CD1c-positive myeloid dendritic cell (primary cell): ENCODE data around the gene ADCY5.
A peak's percentile ranks its signal among the peaks of the same experiment; 100 is the strongest.

ENCODE experiments used
- DNase-seq: peaks from one replicate; pipeline ENCODE4 v3.0.0-alpha.2; 2016; ENCODE audit errors: extremely low spot score

ADCY5 gene

DNA sequence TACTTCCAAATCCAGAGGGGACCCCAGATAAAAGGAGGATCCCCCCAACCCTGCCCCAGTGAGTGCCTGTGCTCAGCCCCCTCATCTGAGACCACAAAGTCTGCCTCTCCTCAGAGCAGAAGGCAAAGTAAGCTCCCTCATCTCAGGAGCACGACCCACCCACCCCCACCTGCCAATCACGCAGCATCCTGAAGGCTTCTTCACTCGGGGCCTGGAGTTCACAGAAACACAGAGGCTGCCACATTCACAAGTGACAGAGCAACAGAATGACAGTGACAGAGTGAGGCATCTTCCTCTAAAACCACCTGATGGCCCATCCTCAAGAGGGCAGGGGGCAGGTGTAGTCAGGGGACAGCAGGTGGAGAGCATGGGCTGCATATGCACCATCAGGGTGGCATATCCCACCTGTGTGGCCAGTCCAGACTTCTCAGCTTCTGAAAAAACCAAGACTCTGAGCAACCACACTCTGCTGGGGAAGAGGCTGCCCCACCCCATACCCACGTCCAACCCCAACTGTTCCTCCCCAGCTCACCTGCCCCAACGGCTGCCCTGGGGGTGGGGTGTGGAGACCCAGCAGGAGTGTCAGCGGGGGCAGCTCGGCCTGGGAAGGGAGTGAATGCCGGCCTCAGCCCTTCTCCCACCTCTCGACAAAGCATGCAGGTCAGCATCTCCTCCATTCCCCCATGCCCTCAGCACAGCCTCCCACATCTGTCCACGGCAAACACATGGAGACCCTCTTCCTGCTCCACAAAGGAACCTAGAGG, 19.3 kb downstream of the ADCY5 start:
- no peak for DNase-seq

DNA sequence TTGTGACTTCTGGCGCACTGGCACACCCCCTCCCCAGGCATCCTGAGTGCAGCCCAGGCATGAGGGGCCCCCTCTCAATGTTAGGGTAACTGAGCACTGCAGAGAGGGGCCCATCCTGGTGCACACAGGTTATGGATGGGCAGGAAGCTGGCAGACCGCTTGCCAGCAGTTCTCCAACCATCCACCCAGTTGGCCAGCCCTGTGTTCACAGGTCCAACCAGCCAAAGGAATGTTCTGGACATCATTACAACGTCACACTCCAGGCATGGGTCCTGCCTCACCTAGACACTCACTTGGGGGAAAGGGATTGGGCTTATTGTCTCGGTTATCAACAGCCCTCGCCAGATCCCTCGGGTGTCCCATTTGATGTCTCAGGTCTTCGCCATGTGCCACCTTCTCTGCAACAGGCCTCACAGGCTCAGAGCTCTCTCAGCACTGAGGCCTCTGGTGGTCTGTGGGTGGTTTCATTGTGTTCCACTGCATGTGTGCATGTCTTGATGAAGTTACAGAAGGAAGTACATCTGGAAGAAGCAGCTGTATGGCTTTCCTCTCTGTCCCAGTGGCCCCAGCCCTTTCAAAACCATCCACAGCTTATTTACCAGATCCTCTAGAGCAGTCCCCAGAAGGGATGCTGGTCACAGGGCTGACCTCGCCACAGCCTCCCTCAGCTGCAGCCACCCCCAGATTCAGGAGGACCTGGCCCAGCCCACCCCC, 23.7 kb downstream of the ADCY5 start:
- DNase-seq = no peak

DNA sequence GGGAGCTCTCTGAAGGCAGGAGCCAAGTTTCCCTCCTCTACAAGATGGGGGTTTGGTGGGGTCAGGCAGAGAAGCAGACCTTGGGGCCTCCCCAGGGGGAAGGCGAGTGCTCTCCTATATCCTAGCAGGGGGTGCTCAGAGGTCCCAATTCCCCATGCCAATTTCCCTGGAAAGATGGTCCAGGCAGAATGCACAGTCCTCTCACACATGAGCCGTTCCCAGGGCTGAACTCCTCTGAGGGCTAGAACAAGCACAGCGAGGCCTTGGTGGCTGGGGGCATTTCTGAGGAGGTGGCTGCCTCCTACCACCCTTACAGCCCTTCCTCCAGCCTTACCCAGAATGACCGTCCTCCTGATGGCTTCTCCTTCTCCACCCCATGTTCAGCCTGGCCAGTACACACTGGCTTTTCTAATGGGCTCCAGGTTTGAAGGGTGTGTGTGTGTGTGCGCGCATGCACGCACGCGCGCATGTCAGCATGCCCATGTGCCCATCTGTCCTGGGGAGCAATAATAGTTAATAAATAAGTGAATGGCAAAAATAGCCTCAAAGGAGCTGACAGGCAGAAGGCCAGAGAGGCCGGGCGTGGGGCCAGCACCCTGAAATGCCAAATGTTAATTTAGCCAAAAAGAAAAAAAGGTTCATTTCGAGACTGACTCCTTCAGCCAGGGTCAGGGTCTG, 24.4 kb downstream of the ADCY5 start:
- DNase-seq = no peak

DNA sequence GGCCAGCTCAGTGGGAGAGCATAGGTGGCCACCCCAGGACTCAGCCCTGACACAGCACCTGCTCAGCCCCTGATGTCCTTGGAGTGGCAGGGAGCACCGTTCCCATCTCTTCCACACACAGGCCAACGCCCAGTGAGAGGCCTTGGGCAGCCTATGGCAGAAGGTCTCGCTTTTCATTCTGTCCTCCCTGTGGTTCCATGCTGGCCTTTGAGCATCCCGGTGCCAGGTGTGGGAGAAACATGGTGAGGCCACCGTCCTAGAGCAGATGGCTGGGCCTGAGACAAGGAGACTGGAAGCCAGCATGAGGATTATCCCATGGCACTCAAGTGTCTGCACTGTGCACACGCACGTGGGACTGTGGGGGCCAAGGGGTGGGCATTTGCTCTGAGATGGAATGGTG, 25.1 kb downstream of the ADCY5 start:
- DNase-seq = no peak

DNA sequence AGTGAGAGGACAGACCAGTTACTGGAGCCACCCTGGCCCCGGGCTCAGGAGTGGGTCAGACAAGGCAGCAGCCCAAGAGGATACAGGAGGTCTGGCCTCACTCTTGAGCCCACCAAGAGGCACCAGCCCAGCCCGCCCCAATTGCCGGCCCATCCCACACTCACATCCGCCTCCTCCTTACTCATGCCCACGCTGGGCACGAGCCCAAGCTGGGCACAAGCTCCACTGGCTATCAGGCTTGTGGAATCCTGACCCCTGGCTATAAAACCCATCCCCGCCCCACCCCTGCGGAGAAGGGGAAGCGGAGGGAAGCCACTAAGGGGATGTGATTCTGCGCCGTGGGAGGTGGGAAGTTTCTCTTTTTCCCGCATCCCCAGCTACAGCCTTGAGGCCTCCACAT, 25.9 kb downstream of the ADCY5 start:
- DNase-seq = peak; percentile 19

DNA sequence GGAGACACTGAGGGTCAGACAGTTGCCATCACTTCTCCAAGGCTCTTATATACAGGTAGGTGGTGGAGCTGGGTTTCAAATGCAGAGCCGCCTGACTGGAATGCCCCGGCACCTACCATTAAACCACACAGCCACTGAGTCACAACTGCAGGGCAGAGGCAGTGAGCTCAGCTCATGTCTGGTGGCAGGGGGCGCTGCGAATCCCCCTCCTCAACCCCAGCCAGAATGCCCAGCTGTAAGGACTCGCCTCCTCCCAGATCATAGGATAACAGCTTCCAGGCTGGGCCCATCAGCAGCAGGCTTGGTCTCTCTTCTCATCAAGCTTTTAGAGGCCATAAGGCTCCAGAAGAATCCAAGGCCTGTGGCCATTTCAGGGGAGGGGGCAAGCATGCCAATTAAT, 26.4 kb downstream of the ADCY5 start:
- DNase-seq = no peak

DNA sequence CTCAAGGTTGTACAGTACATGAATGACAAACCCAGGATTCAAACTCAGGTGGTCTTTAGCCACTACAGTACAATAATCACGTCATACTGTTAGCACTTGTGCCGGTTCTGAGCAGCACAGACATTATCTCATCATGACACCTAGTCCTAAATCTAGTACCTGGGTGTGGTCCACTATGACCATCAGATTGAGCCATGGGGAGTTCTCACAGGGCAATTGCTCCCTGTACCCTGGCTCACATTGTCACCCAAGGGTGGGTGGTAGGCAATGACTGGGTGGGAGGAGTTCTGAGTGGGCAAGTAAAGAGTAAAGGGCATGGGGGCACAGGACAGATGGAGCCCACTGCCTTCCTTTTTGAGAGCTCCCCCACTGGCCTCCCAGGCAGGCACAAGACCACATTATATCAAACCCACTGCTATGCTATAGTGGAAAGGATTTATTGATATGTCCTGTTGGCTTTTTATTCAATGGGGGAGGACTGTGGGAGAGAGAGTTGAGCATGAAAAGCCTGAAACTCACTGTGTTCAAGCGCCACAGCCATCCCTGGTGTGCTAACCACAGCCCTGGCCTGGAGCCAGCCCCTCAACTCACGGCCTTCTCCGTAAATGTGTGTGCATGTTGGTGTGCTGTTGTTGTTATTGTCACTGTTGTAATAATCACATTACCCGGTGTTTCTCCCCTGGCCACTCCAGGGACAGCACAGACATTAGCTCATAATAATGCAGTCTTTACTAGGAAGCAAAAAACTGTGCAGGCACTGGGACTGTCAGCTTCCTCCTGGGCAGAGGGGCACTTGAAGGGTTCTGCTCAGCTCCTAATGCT, 27.3 kb downstream of the ADCY5 start:
- DNase-seq = no peak

DNA sequence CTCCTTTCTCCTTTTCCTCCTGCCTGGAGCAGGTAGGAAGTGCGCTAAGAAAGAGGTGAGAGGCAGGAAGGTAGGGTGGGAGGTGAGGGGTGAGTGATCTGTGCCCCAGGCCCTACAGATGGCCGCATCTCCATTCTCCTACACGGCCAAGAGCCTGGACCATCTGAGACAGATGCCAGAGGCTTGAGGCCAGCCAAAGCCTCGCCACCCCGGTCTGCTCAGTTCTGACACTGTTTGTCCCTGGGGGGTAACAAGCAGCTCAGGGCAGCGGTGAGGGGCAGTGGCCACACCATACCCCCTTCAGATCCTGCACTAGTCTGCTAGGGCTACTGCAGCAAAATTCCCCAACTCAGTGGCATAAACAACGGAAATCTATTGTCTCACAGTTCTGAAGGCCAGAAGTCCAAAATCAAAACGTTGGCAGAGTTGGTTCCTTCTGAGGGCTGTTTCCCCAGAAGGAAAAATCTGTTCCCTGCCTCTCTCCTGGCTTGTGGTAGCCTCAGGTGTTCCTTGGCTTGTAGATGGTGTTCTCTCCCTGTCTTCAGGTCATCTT, 28.4 kb downstream of the ADCY5 start:
- DNase-seq = no peak

DNA sequence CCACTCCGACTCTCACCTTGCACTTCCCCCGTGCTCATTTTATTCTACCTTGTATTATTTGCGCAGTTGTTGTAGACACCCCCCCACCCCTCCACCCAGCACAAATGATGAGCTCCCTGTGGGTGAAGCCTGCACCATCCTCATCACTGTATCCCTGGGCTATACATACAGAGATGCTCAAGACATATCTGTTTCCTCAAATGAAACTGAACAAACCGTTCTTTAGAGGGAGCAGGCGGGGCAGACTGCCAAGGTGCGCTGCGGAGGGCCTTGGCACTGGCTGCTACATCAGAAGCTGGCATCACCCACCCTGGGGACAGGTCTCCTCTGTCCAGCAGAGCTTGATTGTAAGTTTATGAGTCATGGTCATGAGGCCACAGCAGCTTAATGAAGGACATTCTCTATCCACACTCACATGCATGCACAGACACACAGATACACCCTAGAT, 29.0 kb downstream of the ADCY5 start:
- no peak for DNase-seq

DNA sequence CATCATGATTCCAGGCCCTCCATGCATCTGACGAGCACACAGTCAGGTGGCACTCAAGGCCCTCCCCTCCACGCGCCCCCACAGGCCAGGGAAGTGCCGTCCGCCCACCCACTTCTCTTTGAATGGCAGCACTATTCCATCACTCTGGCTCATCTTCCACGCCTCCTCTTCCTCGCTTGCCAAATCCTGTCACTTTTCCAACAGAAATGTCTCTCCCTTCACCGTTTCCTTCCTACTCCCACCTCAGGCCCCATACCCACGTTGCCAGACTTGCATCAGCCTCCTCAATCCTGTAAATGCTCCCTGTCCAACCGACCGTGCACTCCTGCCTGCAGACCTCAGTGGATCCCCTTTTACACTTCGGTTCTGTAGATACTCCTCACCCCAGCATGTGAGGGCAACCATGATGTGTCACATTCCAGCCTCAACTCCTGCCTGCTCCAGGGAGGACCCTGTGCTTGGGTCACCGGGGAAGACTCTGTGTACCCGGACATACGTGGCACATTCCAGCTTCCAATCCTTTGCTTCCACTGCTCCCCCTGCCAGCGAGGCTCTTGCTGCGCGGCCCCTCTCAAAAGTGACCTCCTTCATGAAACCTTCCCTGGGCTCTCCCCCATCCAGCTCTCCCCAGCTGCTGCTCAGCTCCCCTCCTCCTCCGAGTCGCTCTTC, 29.6 kb downstream of the ADCY5 start:
- no peak for DNase-seq

DNA sequence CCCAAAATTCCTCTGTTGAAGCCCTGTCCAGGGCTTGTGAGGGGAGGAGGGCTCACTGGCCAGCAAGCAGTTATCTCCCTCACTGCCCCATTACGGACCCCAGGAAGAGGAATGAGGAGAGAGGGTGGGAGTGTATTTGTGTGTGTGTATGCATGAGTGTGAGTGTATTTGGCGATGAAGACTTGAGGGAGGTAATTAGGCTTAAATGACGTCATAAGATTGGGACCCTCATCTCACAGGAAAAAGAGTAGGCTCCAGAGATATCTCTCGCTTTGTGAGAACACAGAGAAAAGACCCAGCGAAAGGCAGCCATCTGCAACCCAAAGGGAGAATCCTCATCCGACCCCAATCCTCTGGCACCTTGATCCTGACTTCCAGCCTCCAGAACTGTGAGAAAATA, 32.2 kb downstream of the ADCY5 start:
- no peak for DNase-seq

DNA sequence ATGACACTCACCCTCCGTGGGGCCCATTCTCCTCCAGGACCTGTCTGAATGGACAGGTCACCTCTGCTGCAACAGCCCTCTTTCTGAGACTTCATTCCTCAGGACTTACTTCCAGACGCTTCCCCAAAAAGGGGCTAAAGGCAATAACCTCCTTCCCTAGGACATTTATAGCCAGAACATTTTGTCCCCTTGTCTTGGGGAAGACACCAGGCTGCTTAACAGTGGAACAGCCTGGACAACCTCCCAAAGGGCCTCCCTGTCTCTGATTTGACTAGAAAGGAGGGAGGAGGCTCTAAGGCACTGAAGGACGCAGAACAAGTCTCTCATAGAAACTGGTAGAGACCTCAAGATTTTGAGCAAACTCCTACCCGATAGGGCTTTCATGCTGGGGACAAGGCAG, 32.7 kb downstream of the ADCY5 start:
- DNase-seq = no peak

DNA sequence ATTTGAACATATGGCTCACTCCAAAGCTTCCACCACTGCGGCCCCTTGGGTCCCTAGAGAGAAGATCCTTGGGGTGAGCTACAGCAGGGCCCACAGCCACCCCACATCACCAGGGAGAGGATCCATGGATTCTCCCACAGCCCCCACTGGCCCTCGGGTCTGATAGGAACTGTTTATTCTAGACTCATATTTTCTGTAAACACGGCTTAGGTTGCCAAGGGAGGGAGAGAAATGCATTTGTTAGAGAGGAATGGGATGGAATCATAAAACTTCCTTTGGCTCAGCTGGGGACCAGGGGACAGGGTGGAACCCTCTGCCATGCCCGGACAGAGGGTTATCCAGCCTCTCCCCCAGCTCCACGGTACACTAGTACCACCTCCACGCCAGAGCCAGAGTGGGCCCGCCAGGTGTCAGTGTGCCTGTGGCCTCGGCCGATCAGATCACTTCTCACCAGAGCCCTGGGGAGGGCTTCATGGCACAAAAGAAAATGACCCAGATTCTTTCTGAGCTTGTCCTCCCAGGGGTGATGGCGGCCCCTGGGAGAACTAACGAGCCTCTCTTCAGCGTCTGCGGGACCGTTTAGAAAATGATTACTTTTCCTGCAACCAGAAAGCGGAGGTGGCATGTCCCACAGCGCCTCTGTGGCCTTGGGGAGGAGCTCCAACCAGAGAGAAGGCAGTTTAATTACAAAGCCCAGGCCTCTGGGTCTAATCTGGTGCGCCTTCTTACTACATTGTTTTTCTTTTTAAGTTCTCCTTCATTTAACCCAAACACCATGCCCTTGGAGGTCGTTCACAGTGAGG, 33.7 kb downstream of the ADCY5 start:
- DNase-seq = no peak

DNA sequence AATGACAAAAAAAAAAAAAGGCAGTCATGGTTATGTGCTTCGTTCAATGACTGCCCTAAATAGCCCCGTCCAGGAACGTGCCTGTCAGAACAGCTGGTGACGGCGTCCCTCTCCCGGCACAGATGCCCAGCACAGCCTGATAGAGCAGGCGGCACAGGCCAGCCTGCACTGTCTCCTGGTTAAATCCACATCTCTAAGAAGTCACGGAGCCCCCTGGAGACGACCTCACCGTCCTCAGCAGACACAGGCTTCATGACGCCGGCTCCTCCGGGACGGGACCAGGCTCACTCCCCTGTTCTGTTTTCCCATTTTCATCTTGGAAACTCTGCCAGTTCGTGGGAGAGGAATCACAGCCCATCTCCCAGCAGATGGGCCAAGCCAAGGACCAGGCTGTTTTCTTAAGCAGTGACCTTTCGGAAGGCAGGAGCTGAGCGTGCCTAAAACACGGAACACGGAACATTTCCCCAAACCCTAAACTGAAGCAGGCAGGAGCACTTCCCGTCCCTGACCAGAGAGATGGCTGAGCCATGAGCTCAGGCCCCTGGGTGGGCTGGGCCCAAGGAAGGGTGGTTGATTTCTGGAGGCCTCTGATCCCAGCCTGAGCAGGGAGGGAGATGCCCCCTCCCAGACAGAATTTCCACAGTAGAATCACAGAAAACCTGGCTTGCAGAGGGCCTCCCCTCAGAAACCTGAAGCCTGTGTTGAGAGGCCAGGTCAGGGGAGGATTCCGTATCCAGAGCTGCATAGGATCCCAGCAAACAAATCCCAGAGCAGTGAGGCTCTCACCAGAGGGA, 35.9 kb downstream of the ADCY5 start:
- no peak for DNase-seq

DNA sequence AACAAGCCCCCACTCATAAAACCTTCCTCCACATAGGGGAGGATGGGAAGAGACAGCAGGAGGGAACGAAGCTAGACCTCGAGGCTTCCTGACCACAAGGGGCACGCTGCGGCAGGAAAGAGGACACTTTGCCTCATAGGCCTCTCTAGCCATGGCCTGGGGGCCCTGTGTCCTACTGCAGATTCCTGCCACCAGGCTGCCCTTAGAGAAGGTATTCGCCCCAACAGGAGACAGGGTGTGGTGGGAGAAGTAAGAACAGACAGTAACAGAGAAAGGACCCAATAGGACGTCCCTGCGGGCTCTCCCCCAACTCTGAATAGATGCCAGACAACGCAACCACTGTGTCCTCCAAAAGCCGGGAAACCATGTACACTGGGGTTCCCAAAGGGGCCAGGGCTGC, 36.8 kb downstream of the ADCY5 start:
- no peak for DNase-seq

DNA sequence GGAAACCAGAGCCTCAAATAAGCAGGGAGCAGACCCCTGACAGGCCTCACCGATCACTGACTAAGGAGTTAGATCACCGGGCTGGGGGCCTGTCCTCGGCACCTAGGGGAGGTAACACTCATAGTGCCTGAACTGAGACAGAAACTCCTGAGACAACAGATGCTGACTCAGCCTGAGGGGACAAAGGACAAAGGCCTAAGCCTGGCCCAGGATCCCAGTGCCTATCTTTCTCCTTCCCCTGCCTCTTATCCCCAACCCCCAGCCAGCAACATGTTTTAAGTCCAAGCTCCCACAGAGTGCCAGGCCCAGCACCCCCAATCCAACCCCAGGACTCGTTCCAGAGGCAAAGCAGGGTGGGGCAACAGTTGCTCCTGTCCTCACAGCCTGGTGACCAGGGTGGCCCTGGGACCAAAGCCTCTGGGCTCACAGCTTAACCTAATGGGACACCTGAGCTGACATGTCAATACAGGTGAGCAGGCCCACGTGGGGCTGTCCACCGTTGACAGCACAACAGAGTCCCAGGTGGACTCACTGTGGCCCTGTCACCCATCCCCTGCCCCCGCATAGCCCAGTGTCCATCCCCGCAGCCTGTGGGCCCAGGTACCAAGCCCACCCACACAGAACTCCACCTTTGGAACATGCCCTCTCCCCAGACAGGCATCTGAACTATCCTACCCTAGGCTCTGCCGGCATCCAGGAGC, 37.4 kb downstream of the ADCY5 start:
- DNase-seq = no peak

DNA sequence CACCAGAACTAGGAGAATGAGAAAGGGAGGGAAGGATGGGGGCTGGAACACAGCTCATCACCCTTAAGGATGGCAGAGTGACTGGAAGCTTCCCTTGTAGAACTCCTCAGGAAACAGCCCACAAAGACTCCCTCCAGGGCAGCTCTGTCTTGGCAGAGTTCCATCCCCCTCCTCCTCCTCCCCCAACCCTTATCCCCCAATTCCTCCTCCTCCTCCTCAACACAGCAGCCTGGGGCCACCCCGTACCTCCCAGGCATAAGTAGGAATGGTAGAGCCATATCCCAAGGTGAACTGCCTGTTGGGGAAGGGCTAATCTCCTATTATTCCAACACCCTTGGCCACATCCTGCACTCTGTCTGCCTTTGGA, 38.8 kb downstream of the ADCY5 start:
- no peak for DNase-seq

DNA sequence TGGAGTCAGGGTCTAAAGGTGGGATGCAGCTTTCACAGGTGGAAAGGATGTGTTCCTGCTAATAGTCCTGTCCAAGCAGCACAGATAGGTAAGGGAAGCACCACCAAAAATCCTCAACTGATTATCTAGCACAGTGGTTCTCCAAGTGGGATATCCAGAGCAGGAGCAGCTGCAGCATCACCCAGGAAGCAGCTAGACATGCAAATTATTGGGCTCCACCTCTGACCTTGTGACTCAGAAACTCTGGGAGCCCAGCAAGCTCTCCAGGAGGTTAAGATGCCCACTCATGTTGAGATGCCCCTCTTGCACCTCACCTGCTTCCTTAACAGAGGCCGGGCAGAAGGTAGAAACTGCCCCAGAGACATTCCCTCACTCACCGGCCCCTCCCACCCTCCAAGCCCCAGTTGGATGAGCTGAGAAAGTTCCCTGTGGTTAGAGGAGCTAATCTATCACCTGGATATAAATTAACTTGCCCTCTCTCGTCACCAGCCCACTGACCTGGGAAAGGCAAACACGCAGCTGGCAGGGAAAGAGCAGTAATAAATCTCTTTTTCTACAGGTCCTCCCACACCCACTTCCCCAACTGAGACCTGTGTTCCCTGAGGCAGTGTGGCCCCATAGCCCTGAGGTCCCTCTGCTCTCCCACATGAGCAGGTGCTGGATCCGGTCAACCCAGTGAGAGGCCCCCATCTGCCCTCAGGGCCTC, 39.3 kb downstream of the ADCY5 start:
- DNase-seq = no peak
